Memory B cell (primary cell): ENCODE measurements around the gene SYNGAP1.

Source experiments
- ATAC-seq: fragments of 150-1000 bp; cut with Tn5 transposase; 2 replicates; pipeline ENCODE4 v1.10.0; 2021; ENCODE audit warnings: low read depth, mild to moderate bottlenecking, moderate library complexity
- DNase-seq, 2 donors: peaks; one replicate each; pipeline ENCODE4 v3.0.0; 2022; ENCODE audit warnings: low spot score in 2 of 2
- H3K27ac Mint-ChIP-seq: one replicate; pipeline ENCODE4 v1.8.0; 2022; ENCODE audit warnings: mild to moderate bottlenecking, moderate library complexity, mixed read lengths
- H3K27me3 Mint-ChIP-seq: one replicate; pipeline ENCODE4 v1.8.0; 2022; ENCODE audit warnings: mixed read lengths
- H3K36me3 Mint-ChIP-seq: one replicate; pipeline ENCODE4 v1.8.0; 2022; ENCODE audit warnings: mild to moderate bottlenecking, mixed read lengths
- H3K4me1 Mint-ChIP-seq: one replicate; pipeline ENCODE4 v1.8.0; 2022; ENCODE audit warnings: mixed read lengths
- H3K4me3 Mint-ChIP-seq: one replicate; pipeline ENCODE4 v1.8.0; 2022; ENCODE audit warnings: mild to moderate bottlenecking, moderate library complexity, mixed read lengths
- H3K9me3 Mint-ChIP-seq: one replicate; pipeline ENCODE4 v1.8.0; 2022; ENCODE audit warnings: mixed read lengths

The SYNGAP1 gene

DNA sequence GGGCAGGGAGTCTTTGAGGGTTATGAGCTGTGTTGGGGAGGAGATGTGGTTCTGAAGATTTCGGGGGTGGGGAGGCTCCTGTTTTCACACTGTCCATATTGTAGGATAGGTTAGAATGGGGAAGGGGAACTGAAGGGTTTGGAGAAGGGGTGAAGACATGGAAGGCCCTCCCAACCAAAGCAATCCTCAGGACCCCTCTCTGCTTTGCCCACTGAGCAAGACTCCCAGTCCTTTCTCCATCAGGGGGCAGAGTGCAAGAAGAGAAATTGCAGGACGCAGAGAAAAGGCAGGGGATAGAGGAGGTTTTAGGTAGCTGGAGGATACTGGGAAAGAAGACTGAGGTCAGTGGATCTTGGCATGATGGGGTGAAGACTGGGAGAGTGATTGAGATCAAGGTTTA lies 3.9 kb downstream of the SYNGAP1 start:
- Mint-ChIP-seq H3K27me3 (no peaks in the 10 kb centered on the region), H3K27ac (no peak overlapping the region), H3K4me1 (peaks cover 41% of the 10 kb centered on the region), H3K4me3 (peak overlapping the region; percentile 90), H3K36me3 (no peaks in the 10 kb centered on the region), H3K9me3 (no peaks in the 10 kb centered on the region)
- no peak for ATAC-seq
- DNase-seq, result no peak

DNA sequence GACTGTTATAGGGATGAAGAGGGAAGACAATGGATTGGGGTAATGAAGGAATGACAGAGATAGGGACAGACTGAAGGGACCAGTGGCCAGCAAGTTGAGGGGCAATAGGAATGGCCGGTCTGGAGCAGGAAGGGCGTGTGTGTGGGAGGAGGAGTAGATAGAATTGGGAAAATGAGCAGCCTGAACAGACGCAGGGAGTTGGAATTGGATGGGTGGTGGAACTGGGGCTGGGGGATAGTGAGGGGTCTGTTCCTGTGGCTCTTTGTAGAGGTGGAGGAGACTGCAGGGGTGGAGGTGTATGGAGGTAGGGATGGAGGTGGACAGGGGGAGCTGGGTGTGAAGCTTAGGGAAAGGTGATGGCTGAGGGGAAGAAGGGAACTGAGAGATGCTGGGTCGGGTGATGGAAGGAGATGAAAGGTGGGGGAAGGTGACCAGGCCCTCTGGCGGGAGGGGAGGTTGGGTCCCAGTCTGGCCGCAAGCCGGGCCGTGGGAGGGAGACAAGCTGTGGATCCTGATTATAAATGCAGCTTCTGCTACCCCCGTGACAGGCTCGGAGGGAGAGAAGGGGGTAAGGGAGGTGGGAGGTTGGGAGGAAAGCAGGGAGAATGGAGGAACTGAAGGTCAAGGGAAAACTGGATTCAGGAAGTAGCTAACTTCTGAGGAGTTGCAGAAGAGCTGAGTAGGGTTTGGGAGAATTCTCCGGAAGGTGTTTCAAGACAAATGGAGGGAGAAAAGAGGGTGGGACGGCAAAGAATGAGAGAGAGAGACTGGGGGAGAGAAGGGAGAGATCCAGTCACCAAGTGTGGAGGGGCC lies 5.2 kb downstream of the SYNGAP1 start:
- peaks cover 52% of the 10 kb centered on the region for H3K4me1 Mint-ChIP-seq
- no peaks in the 10 kb centered on the region for H3K27me3 Mint-ChIP-seq
- H3K4me3 Mint-ChIP-seq, result peak overlapping the region; percentile 90
- ATAC-seq (no peak), DNase-seq (no peak)
- no peaks in the 10 kb centered on the region for H3K36me3 Mint-ChIP-seq
- peak overlapping the region; percentile 95 for H3K27ac Mint-ChIP-seq
- H3K9me3 Mint-ChIP-seq, result no peaks in the 10 kb centered on the region

DNA sequence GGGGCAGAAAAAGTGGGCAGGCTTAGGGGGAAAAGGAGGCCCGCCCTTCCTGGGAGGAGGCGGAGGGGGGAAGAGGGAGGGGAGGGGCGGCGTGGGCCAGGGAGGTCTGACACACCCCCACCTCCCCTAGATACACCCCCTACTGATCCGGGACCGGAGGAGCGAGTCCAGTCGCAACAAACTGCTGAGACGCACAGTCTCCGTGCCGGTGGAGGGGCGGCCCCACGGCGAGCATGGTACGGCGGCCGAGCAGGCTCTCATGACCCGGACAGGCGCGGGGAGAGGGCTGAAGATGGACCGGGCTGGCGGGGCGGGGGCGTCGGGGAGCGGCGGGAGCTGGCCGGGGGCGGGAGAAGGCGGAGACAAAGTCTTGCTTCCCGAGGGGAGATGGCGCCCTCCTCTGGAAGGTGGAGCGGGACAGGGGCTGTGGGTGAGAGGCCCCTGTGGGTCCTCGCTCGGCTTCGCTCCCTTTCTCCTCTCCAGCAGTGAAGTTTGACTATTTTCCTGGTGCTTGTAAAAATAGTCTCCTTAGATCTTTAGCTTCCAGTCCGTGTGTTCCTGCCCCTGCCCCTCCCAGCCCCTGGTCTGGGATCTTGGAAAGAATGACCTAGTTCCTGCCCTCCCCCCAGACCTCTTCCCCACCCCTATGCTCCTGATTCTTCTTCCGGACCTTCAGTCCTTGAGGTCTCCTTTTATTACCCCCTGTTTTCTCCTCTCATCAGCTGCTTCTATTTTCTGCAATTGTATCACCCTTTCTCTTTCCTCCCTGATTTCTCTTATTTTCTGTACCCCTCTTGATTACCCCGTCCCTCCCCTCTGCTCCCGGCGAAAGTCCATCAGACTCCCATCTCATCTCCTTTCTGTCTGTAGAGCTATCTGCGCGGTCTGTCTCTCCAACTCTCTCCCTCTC lies 6.1 kb downstream of the SYNGAP1 start:
- no peaks in the 10 kb centered on the region for H3K36me3 Mint-ChIP-seq
- H3K27ac Mint-ChIP-seq, result peak overlapping the region; percentile 95
- peak; percentile 62 for DNase-seq
- peak; percentile 52 for ATAC-seq
- peak overlapping the region; percentile 90 for H3K4me3 Mint-ChIP-seq
- no peaks in the 10 kb centered on the region for H3K9me3 Mint-ChIP-seq
- H3K4me1 Mint-ChIP-seq, result peaks cover 60% of the 10 kb centered on the region
- no peaks in the 10 kb centered on the region for H3K27me3 Mint-ChIP-seq

DNA sequence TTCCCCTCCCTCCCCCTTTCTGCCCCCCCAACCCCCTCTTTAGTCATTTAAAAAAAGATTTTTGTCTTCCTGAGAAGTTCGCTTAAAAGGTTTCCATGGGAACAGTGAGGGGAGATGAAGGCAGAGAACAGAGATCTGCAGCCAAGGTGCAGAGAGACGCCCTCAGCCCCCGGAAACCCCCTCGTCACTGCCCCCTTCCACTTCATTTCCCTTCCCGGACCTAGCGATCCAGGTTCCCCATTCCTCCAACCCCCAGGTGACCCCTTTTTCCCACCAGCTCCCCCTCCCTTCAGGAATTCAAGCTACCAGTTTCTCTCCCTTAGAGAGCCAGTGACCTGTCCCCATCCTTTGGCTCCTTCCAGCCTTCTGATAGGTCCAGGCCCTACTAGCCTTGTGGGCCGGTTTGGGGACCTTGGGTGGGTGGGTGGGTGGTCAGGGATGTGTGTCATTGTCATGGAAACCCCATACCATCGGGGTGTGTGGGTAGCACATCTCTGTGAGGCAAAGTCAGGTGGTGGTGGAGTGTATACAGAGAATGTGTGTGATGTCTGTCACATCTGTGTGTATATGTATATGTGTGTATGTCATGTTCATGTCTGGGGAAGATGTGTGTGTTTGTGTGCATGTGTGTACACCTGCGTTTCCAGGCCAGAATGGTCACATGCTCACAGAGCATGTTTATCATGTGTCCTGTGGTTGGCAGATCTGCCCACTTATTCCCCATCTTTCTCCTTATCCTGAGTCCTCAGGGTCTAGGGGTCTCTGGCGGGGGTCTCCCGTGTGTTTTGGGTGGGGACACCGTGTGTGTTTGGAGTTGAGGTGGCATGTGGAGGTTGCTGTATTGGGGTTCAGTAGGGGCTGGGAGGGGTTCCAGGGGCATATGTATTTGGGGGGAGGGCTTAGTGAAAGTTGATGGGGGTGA lies 7.0 kb downstream of the SYNGAP1 start:
- Mint-ChIP-seq H3K27me3 (no peaks in the 10 kb centered on the region), H3K36me3 (no peaks in the 10 kb centered on the region), H3K9me3 (no peaks in the 10 kb centered on the region), H3K4me1 (peaks cover 67% of the 10 kb centered on the region), H3K27ac (peak overlapping the region; percentile 95), H3K4me3 (peak overlapping the region; percentile 90)
- no peak for DNase-seq
- peak; percentile 25 for ATAC-seq

DNA sequence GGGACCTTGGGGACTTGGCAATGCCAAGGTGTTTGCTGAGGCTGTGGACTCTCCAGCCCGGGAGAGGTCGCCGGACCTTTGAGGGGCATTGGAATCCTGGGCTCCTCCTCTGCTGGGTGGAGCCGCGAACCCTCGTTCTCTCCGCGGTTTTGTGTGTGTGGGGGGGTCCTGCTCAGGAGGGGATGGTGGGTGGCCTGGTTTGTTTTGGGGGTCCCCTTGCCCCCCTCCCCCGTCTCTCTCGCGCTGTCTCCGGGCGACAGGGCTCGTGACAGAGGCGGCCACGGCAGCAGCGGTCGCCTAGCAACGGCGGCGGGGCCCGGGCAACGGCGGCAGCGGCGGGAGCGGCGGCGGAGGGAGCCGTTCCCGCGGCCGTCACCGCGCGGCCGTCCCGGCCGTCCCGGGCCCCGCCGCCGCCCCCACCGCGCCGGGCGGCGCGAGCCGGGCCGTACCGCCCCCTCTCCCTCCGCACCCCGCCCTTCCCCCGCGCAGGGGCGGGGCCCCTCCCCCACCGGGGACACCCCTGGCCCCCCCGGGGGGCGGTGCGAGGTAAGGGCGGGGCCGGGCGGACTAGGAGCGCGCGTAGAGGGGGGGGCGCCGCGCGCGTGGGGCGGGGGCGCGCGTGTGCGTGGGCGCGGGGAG lies 7.8 kb downstream of the SYNGAP1 start:
- peak in 1 of 2 donors; percentile 64 for DNase-seq
- Mint-ChIP-seq H3K9me3 (no peaks in the 10 kb centered on the region), H3K27ac (peak overlapping the region; percentile 95), H3K27me3 (no peaks in the 10 kb centered on the region), H3K4me3 (peak overlapping the region; percentile 90), H3K4me1 (peaks cover 76% of the 10 kb centered on the region), H3K36me3 (peaks cover under 1% of the 10 kb centered on the region)
- peak; percentile 25 for ATAC-seq

DNA sequence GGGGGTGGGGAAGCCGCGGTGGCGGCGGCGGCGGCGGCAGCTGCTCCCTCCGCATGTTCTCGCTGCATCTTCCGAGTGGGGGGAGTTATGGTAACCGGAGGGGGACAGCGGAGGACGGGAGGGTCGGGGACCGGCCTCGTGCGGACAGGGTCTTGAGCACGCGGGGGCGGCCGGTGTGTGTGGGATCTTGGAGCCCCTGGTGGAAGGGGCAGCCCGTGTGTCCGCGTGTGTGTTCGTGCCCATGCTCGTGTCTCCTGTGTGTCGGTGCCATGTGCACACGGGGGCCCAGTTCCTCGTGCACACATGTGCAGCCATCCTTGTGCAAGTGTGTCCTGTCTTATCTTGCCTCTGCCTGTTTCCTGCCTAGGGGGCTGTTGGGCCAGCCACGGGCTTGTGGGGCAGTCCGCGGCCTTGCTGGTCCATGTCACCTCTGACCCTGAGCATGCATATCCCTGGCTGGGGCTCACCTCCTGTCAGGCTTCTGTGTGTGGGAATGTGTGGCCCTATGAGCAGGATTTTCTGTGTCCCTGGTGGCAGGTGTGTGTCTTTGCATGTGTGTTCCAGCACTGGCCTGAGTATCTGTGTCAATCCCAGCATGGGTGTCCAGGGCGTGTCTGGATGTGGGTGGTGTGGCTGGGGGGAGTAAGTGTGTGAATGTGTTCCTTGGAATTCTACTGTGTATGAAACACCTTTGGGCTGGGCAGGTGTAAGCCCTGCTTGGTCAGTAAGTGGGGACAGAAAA lies 8.5 kb downstream of the SYNGAP1 start:
- Mint-ChIP-seq H3K4me1 (peaks cover 82% of the 10 kb centered on the region), H3K36me3 (peaks cover 4% of the 10 kb centered on the region), H3K9me3 (no peaks in the 10 kb centered on the region), H3K27ac (peak overlapping the region; percentile 84), H3K27me3 (no peaks in the 10 kb centered on the region), H3K4me3 (peak overlapping the region; percentile 80)
- DNase-seq, result peak in 1 of 2 donors; percentile 53
- peak; percentile 23 for ATAC-seq

DNA sequence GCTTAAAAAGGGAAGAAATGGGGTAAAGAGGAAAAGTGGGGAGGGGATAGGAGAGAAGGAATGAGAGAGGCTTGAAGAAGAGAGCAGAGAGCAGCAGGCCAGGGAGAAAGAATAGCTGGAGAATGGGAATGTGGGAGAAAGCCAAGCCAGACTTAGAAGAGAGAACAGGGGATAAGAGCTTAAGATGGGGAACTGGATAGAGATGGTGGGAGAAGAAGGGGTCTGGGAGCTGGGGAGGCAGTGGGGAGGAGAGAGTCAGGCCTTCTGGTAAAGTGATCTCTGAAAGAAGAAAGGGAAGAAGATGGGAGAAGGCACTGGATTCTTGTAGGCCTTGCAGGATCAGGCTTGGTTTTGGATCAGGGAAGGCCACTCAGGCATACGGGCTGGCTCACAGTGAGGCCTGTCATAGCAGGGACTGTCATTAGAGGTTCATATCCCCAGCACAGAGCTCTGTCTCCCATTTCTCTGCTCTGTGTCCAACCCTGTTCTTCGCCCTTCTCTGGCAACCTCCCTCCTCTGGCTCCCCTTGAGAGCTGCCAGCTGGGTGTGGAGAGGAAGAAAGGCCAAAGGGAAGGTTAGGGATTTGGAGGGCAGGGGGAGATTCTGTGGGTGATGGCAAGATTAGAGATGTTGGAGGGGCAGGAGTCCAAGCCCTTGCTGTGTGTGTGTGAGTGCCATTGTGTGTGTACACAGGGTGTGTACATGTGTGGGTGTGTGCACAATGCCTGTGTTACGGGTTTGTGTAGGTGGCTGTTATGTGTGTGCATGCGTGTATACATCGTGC lies 9.3 kb downstream of the SYNGAP1 start:
- Mint-ChIP-seq H3K4me1 (peaks cover 82% of the 10 kb centered on the region), H3K27me3 (no peaks in the 10 kb centered on the region), H3K9me3 (no peaks in the 10 kb centered on the region), H3K4me3 (peak overlapping the region; percentile 80), H3K27ac (peak overlapping the region; percentile 84), H3K36me3 (peaks cover 8% of the 10 kb centered on the region)
- DNase-seq (no peak), ATAC-seq (no peak)

DNA sequence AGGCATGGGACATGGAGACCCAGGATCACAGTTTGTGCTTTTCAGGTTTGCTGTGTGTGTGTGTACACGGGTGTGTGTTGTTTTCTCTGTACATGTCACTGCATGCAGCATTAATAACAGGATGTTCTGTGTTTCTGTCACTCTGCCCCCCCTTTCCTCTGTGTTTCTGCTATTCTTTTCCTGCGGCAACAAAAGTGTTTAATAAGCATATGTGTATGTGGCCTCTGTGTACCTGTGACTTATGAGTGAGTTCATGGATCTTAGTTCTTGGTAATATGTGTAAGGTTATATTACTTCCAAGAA lies 9.8 kb downstream of the SYNGAP1 start:
- Mint-ChIP-seq H3K4me1 (peaks cover 78% of the 10 kb centered on the region), H3K27me3 (no peaks in the 10 kb centered on the region), H3K4me3 (no peak overlapping the region), H3K36me3 (peaks cover 8% of the 10 kb centered on the region), H3K9me3 (no peaks in the 10 kb centered on the region), H3K27ac (peak overlapping the region; percentile 84)
- ATAC-seq (no peak), DNase-seq (no peak)

DNA sequence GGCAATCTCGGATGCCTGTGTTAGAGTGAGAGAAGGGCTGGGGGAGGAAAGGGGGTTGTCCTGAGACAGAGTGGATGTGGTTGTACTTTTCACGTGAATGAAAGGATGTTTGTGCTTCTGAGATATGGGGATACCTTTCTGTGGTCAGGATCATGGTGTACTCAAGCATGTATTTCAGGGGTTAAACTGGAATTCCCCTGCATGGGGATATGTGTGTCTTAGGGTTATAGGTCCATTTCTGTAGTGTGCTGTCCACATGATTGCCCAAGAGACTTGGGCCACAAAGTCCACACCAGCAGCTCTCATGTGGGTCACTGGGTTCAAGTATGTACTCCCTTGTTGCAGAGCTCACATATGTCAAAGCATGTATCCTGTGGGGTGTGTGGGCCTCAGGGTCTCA lies 10.5 kb downstream of the SYNGAP1 start:
- DNase-seq (no peak), ATAC-seq (no peak)
- H3K4me3 Mint-ChIP-seq, result peak overlapping the region; percentile 88
- peak overlapping the region; percentile 84 for H3K27ac Mint-ChIP-seq
- peaks cover 72% of the 10 kb centered on the region for H3K4me1 Mint-ChIP-seq
- no peaks in the 10 kb centered on the region for H3K9me3 Mint-ChIP-seq
- H3K27me3 Mint-ChIP-seq, result no peaks in the 10 kb centered on the region
- peaks cover 11% of the 10 kb centered on the region for H3K36me3 Mint-ChIP-seq

DNA sequence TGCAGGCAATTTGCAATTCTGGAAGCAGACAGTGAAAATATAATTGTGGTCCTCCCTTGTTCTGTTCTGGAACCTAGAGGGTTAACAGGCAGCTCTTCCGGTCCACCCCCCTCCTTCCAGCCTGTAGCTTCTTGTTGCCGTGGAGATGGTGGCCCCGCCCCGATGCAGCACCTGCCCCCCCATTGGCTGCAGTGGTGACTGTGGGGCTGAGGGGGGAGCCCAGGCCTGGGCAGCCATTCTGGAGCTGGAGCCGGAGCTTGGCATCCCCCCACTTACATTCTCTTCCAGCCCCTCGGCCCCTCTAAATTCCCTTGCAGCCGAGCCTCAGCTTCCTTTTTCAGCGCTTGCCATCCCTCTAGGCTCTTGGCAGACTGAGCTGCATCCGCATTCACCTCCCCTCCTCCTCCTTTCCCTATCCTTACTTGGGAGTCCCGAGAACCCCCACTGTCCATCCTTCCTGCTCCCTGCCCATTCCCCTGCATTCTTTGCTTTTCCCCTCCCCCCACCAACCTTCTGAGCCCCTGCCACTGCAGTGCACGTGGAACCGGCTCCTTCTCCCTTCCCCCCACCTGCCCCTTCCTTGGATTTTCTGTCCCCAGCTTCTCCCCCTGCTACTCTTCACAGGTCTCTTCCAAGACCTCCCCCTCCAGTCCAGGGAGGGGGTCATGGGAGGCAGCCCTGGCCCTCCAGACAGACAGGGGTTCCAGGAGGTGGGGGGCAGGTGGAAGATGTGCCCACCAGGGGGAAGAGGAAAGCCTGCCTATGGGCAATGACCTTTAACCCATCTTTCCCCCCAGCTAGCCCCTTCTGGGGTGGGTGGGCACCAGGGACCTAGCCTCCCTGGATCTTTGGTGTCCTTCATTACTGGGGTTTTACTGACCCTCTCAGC lies 11.4 kb downstream of the SYNGAP1 start:
- H3K4me1 Mint-ChIP-seq, result peaks cover 68% of the 10 kb centered on the region
- H3K4me3 Mint-ChIP-seq, result peak overlapping the region; percentile 88
- ATAC-seq (peak; percentile 69), DNase-seq (peak; percentile 77)
- no peaks in the 10 kb centered on the region for H3K9me3 Mint-ChIP-seq
- no peaks in the 10 kb centered on the region for H3K27me3 Mint-ChIP-seq
- peaks cover 11% of the 10 kb centered on the region for H3K36me3 Mint-ChIP-seq
- peak overlapping the region; percentile 84 for H3K27ac Mint-ChIP-seq

DNA sequence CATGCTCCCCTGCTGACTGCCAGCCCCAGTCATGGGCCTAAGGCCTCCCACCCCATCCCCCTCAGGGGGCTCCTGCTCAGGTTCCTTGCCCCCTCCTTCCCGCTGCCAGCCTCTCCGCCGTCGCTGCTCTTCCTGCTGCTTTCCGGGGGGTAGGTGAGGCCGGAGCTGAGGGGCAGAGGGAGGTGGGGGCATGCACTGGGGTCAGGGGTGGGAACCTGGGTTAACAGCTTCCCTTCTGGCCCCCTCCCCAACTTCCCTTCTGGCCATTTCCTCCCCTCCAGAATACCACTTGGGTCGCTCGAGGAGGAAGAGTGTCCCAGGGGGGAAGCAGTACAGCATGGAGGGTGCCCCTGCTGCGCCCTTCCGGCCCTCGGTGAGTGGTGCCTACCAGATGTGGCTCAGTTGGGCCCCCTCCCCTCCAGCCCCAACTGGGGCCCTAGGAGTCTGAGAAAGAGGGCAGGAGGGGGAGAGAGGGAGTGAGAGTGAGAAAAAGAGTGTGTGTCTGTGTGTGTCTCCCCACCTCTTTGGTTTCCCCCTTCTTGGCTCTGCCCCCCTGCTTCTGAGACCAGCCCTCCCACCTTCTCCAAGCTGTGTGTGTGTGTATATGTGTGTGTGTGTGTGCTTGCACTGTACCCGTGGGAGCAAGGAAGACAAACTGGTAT lies 12.1 kb downstream of the SYNGAP1 start:
- H3K27me3 Mint-ChIP-seq, result no peaks in the 10 kb centered on the region
- peaks cover 60% of the 10 kb centered on the region for H3K4me1 Mint-ChIP-seq
- peak overlapping the region; percentile 84 for H3K27ac Mint-ChIP-seq
- DNase-seq, result no peak
- peak; percentile 21 for ATAC-seq
- H3K9me3 Mint-ChIP-seq, result no peaks in the 10 kb centered on the region
- H3K36me3 Mint-ChIP-seq, result peaks cover 16% of the 10 kb centered on the region
- H3K4me3 Mint-ChIP-seq, result peak overlapping the region; percentile 88
